LHCN-M2 (cell line): Measurements from ENCODE around the gene IFNAR2. TPM values are rescaled to one million over a fixed set of nuclear protein-coding genes. Genes with fewer than 3 reads are reported as not detected.
"Not testable (repeated sequence)": the region's sequence is repeated elsewhere in the genome, so short reads cannot be mapped to it uniquely, and the experiment has no call there.

Experiments used
- DNase-seq: peaks from one replicate; pipeline ENCODE4 v3.0.0-alpha.2; 2012; ENCODE audit warnings: low read depth
- total RNA-seq: library from RNA; depleted of rRNA; stranded (reverse); fragments of >200 nt; gene quantifications from 2 replicates; pipeline ENCODE4 v1.2.3, GENCODE V29; 2014

The IFNAR2 gene
- total RNA-seq, 1 experiment from 2014 or later, result 5.8 TPM

DNA sequence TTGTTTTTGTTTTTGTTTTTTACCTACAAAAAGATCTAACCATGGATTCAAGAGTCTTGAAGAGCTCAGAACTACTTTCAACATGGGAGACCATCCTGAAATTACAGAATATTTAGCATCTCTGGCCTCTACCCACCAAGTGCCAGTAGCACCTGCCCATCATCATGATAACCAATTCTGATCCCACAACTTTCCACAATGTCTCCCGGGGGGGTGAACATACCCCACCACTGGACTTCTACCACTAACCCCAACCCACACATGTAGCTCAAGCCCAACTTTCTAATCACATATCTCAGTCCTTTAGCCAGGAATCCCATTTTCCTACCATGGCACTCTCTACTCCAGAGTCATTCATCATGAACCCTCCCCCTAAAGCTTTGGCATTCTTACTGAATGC, 15.7 kb upstream of the IFNAR2 start:
- DNase-seq, result no peak

DNA sequence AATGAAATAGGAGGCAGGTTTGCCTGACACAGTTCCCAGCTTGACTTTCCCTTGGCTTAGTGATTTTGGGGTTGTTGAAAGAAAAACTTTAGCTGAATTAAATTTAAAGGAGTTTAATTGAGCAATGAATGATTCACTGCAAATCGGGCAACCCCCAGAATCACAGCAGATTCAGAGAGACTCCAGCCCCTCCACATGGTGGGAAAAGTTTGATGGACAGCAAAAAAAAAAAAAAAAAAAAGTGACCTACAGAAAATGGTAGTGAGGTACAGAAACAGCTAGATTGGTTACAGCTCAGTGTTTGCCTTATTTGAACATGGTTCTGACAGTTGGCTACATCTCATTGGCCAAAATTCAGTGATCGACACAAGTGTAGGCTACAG, 12.6 kb upstream of the IFNAR2 start:
- DNase-seq, result no peak

DNA sequence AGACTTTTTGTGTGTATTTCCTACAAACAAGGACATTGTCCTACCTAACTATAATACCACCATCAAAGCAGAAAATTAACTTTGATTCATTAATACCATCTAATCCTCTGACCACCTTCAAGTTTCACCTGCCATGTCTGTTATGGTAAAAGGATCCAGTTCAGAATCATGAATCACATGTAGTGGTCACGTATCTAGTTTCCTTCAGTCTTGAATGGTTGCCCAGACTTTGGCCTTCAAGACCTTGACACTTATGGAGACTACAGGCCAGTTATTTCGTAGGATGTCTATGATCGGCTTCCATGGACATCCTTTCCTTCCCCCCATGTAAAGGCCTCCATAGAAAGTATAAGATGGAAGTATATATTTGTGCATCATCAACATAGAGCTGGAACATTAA, 10.4 kb upstream of the IFNAR2 start:
- DNase-seq, result no peak

GRCh38 chr21:33219954-33220353, 9.8 kb upstream of the IFNAR2 start:
- no peak for DNase-seq

- not testable (repeated sequence) for DNase-seq
Measured at GRCh38 chr21:33225376-33225775, 4.4 kb upstream of the IFNAR2 start.

DNA sequence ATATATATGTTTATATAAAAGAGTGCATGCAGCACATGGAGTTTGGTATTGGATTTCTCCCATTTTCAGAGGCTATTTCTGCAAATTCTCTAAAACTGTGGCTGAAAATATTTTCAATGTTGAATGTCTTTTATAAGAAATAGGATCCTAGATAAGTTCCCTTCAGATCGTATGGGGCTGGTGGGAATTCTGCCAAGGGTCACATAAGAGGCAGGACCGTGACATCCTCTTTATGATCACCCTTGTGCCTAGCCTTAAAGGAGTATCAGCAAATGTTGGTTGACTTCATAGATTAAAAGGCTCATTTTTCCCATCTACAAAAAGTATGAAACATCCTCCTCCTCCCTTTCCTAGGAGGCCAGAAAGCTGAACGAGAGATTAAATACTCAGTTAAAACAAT, 1.3 kb upstream of the IFNAR2 start:
- DNase-seq, result no peak

DNA sequence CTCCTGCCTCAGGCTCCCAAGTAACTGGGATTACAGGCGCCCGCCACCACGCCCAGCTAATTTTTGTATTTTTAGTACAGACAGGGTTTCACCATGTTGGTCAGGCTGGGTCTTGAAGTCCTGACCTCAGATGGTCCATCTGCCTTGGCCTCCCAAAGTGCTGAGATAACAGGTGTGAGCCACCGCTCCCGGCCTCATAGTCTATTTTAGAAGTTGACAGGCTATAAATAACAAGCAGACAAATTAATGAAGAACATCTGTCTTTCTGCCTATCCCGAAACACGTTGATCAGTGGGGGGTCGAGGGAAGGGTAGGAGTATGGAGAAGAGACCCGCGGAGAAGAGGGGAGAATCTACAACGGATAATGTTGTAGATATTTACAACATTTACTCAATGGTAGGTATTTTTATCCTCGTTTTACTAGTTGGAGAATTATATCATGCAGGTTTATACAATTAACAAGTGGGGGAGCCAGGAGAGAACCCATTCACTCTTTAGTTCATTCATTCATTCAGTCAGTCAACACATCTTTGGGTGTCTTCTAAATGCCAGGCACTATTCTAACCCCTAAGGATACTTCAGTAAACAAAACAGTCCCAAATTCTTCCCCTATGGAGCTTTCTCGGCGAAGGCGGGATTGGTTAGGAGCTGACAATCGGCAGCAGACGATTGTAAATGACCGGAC, 497 bp upstream of the IFNAR2 start:
- DNase-seq, result peak; percentile 26

DNA sequence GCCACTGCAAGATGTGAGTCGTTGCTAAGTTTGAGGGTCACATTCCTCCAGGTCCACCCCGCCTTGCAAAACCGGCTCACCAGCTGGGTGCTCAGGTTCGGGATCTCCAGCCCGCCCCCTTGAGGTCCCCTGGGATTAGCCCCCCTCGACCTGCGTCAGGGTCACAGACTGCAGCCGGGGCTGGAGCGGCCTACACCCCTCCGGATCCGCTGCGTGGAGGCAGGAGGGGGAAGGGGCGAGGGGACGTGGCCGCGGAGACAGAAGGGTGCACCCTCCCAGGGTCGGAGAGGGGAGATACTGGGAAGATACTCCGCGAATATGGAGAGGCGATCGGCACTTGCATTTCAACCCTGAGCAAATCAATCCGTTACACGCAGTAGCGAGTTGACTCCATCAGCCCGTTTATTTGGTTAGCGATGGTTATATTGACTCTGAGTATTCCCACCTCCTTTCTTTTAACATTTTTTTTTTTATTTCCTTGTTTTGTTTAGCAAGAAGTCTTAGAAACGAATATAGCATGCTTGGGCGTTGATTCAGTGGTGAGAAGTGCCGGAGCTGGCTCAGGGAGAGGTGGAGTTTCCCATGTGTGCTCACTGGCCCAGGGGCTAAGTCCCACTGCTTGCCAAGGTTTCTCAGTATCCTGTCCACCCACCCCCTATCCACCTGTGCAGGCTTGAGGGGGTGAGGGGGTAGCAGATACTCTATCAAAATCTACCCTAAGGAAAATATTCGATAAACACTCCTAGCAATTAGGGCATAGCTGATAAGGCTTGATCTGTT, 997 bp downstream of the IFNAR2 start:
- peak; percentile 31 for DNase-seq

GRCh38 chr21:33231526-33231925, 1.8 kb downstream of the IFNAR2 start:
- no peak for DNase-seq

- no peak for DNase-seq
Measured at GRCh38 chr21:33232291-33233034, 2.7 kb downstream of the IFNAR2 start.

GRCh38 chr21:33234635-33235520, 5.1 kb downstream of the IFNAR2 start:
- no peak for DNase-seq

DNA sequence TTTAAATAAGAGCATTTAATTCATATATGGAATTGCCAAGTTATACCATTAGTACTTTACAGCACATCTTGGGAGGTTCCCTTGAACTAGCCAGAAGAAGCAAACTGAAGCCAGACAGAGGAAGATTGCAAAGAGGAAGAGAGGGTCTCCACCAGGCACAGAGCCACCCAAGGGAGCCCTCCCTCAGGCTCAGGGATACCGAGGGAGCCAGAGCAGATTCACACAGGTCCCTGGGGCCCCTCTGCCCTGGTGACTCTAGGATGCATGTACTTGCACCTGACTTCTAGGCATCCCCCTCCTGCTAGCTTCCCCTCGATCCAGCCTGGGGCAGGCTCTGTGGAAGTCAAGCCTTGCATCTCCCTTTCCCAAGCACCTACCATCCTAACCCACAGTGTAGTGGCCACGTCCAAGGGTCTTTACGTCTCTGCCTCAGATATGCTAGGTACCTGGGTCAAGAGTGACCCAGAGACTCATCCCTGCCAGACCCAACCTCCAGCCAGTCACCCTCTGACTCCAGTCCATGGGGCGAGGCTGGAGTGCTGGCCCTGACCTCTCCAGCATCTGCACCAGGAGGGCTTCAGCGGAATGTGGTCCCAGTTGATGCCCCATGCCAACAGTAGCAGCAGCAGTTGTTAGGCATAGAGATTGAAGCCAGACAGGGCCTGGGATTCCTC, 6.4 kb downstream of the IFNAR2 start:
- no peak for DNase-seq

DNA sequence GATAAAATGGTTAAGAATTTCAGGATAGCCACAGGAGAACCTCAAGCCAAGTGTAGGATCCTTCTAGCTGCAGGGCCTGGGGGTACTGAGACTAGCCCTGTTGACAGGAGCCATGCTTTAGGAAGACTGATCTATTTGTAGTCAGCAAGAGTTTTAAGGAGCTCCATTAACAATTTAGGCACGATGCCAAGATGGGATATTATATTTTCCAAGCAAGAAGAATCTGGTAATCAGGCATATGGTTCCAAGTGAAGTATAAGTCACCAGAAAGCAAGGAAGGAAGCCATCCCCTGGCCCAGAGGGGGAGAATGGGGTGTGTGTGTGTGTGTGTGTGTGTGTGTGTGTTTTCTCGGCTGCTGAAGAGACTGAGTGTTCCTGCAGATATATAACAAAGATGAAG, 7.0 kb downstream of the IFNAR2 start:
- no peak for DNase-seq

GRCh38 chr21:33237486-33237885, 7.7 kb downstream of the IFNAR2 start:
- no peak for DNase-seq

- no peak for DNase-seq
Measured at GRCh38 chr21:33238146-33238545, 8.4 kb downstream of the IFNAR2 start.

DNA sequence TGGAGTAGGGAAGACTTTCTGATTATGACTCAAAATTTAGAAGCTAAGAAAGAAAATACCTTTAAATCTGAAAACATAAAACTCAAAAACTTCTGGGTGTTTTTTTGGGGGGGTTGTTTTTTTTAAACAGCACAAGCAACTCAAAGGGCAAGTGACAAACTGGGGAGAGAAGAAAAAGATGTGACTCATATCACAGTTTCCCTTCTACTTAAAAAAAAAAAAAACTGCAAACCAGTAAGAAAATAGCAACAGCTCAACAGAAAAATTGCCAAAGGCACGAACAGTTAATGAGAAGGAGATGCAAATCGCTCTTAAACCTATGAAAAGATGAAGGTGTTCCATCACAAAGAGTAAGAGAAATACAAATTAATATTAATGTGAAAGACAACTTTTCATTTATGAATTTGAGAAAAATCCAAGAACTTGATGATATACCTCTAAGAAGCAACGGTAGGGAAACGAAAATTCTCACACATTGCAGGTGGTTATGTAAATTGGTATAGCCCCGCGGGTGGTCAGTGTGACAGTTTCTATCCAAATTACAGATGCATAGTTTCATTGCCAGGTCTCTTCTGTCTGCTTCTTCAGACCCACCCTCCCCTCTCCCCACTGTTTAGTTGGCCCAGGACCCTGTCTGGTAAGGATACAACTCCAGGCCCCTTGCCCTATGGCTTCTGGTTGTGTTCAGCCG, 9.0 kb downstream of the IFNAR2 start:
- no peak for DNase-seq

DNA sequence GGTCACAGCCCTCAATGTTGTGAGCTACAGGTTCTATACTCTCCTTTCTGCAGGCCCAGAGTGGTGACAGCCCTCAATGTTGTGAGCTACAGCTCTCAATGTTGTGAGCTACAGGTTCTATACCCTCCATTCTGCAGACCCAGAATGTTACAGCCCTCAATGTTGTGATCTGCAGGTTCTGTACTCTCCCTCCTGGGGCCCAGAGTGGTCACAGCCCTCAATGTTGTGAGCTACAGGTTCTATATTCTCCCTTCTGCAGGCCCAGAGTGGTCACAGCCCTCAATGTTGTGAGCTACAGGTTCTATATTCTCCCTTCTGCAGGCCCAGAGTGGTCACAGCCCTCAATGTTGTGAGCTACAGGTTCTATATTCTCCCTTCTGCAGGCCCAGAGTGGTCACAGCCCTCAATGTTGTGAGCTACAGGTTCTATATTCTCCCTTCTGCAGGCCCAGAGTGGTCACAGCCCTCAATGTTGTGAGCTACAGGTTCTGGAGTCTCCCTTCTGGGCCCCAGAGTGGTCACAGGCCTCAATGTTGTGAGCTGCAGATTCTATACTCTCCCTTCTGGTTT, 9.9 kb downstream of the IFNAR2 start:
- DNase-seq, result not testable (repeated sequence)

- DNase-seq, result no peak
Measured at GRCh38 chr21:33240404-33240803, 10.7 kb downstream of the IFNAR2 start.

DNA sequence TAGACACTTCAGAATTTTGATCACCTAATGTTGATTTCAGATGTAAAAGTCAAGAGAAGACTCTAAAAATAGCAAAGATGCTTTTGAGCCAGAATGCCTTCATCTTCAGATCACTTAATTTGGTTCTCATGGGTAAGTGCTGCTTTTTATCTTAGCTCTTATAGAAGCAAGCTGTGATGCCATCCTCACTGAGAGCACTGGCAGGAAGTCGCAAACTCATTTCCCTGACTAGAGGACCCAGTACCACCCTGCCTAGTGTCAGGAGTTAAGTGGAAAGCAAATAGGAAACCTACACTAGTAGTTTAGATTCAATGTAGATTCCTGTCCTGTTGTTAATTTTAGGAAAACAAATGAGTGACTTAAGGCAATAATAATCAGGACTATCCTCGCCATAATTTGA, 12.1 kb downstream of the IFNAR2 start:
- no peak for DNase-seq

DNA sequence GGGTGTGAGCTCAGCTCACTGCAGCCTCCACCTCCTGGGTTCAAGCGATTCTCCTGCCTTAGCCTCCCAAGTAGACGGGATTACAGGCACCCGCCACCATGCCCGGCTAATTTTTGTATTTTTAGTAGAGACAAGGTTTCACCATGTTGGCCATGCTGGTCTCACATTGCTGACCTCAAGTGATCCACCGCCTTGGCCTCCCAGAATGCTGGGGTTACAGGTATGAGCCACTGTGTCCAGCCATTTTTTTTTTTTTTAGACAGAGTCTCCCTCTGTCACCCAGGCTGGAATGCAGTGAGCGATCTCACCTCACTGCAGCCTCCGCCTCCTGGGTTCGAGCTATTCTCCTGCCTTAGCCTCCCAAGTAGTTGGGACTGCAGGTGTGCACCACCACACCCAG, 13.1 kb downstream of the IFNAR2 start:
- DNase-seq, result not testable (repeated sequence)
